ENCODE data around the gene PRRT3. TPM values are rescaled to one million over a fixed set of nuclear protein-coding genes. Genes with fewer than 3 reads are reported as not detected.
A peak's percentile ranks its signal among the peaks of the same experiment; 100 is the strongest.

PRRT3 gene
- 1 to 10 TPM; 1.0 to 2.0 TPM for polyA plus RNA-seq

GRCh38 chr3:9951962-9952805 is at the start of gene PRRT3:
Gene PRRT3, minus strand, starts transcription at chr3:9952408. Its CDS starts 2,293 bp downstream, at chr3:9950115.
- Histone ChIP-seq H3K9me3 (ENCODE audit: control insufficient read depth in 2 of 2, insufficient read depth in 1 of 2, low read depth in 1 of 2, low read length in 1 of 2) (no peaks in the 10 kb centered on the region), H3K27ac (ENCODE audit: low read depth in 2 of 2, low read length in 1 of 2) (no peak within 1 kb of the TSS), H3K27me3 (ENCODE audit: control insufficient read depth in 1 of 2, insufficient read depth in 2 of 2, low read length in 2 of 2) (no peaks in the 10 kb centered on the region), H3K4me3 (ENCODE audit: low read depth in 1 of 2, low read length in 2 of 2) (peak within 1 kb of the TSS; percentile 54 to 57), H3K4me1 (ENCODE audit: control insufficient read depth in 2 of 2, insufficient read depth in 2 of 2, low read length in 1 of 2) (peaks cover 5 to 9% of the 10 kb centered on the region in 2 donors), H3K36me3 (ENCODE audit: control insufficient read depth in 2 of 2, insufficient read depth in 2 of 2, low read length in 1 of 2) (peaks cover 0 to 2% of the 10 kb centered on the region in 2 donors)
- 2 to 4% methylated on average over 50 to 52 of the region's 52 CpGs for WGBS, 2 donors

GRCh38 chr3:10000686-10001085 is 48.5 kb upstream of the PRRT3 start:
- peaks cover 0 to 4% of the 10 kb centered on the region in 2 donors for H3K36me3 ChIP-seq (ENCODE audit: control insufficient read depth in 2 of 2, insufficient read depth in 2 of 2, low read length in 1 of 2)
- H3K9me3 ChIP-seq (ENCODE audit: control insufficient read depth in 2 of 2, insufficient read depth in 1 of 2, low read depth in 1 of 2, low read length in 1 of 2): no peaks in the 10 kb centered on the region
- H3K4me1 ChIP-seq (ENCODE audit: control insufficient read depth in 2 of 2, insufficient read depth in 2 of 2, low read length in 1 of 2): no peaks in the 10 kb centered on the region
- no peak overlapping the region for H3K4me3 ChIP-seq (ENCODE audit: low read depth in 1 of 2, low read length in 2 of 2)
- 94 to 96% methylated on average over 7 of the region's 7 CpGs for WGBS, 2 donors
- H3K27me3 ChIP-seq (ENCODE audit: control insufficient read depth in 1 of 2, insufficient read depth in 2 of 2, low read length in 2 of 2): no peaks in the 10 kb centered on the region
- H3K27ac ChIP-seq (ENCODE audit: low read depth in 2 of 2, low read length in 1 of 2): no peak overlapping the region

GRCh38 chr3:9994086-9994844 is 42.1 kb upstream of the PRRT3 start:
- Histone ChIP-seq H3K4me1 (ENCODE audit: control insufficient read depth in 2 of 2, insufficient read depth in 2 of 2, low read length in 1 of 2) (no peaks in the 10 kb centered on the region), H3K36me3 (ENCODE audit: control insufficient read depth in 2 of 2, insufficient read depth in 2 of 2, low read length in 1 of 2) (no peaks in the 10 kb centered on the region), H3K27me3 (ENCODE audit: control insufficient read depth in 1 of 2, insufficient read depth in 2 of 2, low read length in 2 of 2) (no peaks in the 10 kb centered on the region), H3K27ac (ENCODE audit: low read depth in 2 of 2, low read length in 1 of 2) (no peak overlapping the region), H3K4me3 (ENCODE audit: low read depth in 1 of 2, low read length in 2 of 2) (no peak overlapping the region), H3K9me3 (ENCODE audit: control insufficient read depth in 2 of 2, insufficient read depth in 1 of 2, low read depth in 1 of 2, low read length in 1 of 2) (no peaks in the 10 kb centered on the region)
- WGBS, 2 donors: 92 to 95% methylated on average over 10 of the region's 10 CpGs

GRCh38 chr3:9986230-9986725 is 34.1 kb upstream of the PRRT3 start:
- Histone ChIP-seq H3K36me3 (ENCODE audit: control insufficient read depth in 2 of 2, insufficient read depth in 2 of 2, low read length in 1 of 2) (peaks cover 0 to 3% of the 10 kb centered on the region in 2 donors), H3K4me3 (ENCODE audit: low read depth in 1 of 2, low read length in 2 of 2) (peak overlapping the region; percentile 89 to 94), H3K4me1 (ENCODE audit: control insufficient read depth in 2 of 2, insufficient read depth in 2 of 2, low read length in 1 of 2) (peaks cover 0 to 4% of the 10 kb centered on the region in 2 donors), H3K27me3 (ENCODE audit: control insufficient read depth in 1 of 2, insufficient read depth in 2 of 2, low read length in 2 of 2) (no peaks in the 10 kb centered on the region), H3K27ac (ENCODE audit: low read depth in 2 of 2, low read length in 1 of 2) (peak overlapping the region; percentile 52 to 86), H3K9me3 (ENCODE audit: control insufficient read depth in 2 of 2, insufficient read depth in 1 of 2, low read depth in 1 of 2, low read length in 1 of 2) (no peaks in the 10 kb centered on the region)
- 1% methylated on average over 17 of the region's 17 CpGs for whole genome bisulfite sequencing, 2 donors

GRCh38 chr3:9980251-9980650 is 28.0 kb upstream of the PRRT3 start:
- Histone ChIP-seq H3K36me3 (ENCODE audit: control insufficient read depth in 2 of 2, insufficient read depth in 2 of 2, low read length in 1 of 2) (peaks cover 2 to 3% of the 10 kb centered on the region in 2 donors), H3K4me1 (ENCODE audit: control insufficient read depth in 2 of 2, insufficient read depth in 2 of 2, low read length in 1 of 2) (peaks cover 0 to 4% of the 10 kb centered on the region in 2 donors), H3K27me3 (ENCODE audit: control insufficient read depth in 1 of 2, insufficient read depth in 2 of 2, low read length in 2 of 2) (no peaks in the 10 kb centered on the region), H3K4me3 (ENCODE audit: low read depth in 1 of 2, low read length in 2 of 2) (no peak overlapping the region), H3K27ac (ENCODE audit: low read depth in 2 of 2, low read length in 1 of 2) (no peak overlapping the region), H3K9me3 (ENCODE audit: control insufficient read depth in 2 of 2, insufficient read depth in 1 of 2, low read depth in 1 of 2, low read length in 1 of 2) (no peaks in the 10 kb centered on the region)
- WGBS, 2 donors: 93 to 98% methylated on average over 2 of the region's 2 CpGs

- no peak overlapping the region for H3K4me3 ChIP-seq (ENCODE audit: low read depth in 1 of 2, low read length in 2 of 2)
- peaks cover 0 to 4% of the 10 kb centered on the region in 2 donors for H3K4me1 ChIP-seq (ENCODE audit: control insufficient read depth in 2 of 2, insufficient read depth in 2 of 2, low read length in 1 of 2)
- H3K27ac ChIP-seq (ENCODE audit: low read depth in 2 of 2, low read length in 1 of 2): peak overlapping the region in 1 of 2 donors; percentile 48
- H3K27me3 ChIP-seq (ENCODE audit: control insufficient read depth in 1 of 2, insufficient read depth in 2 of 2, low read length in 2 of 2): no peaks in the 10 kb centered on the region
- 79 to 82% methylated on average over 8 of the region's 8 CpGs for WGBS, 2 donors
- no peaks in the 10 kb centered on the region for H3K9me3 ChIP-seq (ENCODE audit: control insufficient read depth in 2 of 2, insufficient read depth in 1 of 2, low read depth in 1 of 2, low read length in 1 of 2)
- peaks cover 0 to 4% of the 10 kb centered on the region in 2 donors for H3K36me3 ChIP-seq (ENCODE audit: control insufficient read depth in 2 of 2, insufficient read depth in 2 of 2, low read length in 1 of 2)
These were observed 26.6 kb upstream of the PRRT3 start for GRCh38 chr3:9978710-9979305.

GRCh38 chr3:9976721-9977709 is 24.8 kb upstream of the PRRT3 start:
- Histone ChIP-seq H3K9me3 (ENCODE audit: control insufficient read depth in 2 of 2, insufficient read depth in 1 of 2, low read depth in 1 of 2, low read length in 1 of 2) (no peaks in the 10 kb centered on the region), H3K27ac (ENCODE audit: low read depth in 2 of 2, low read length in 1 of 2) (peak overlapping the region; percentile 89 to 92), H3K36me3 (ENCODE audit: control insufficient read depth in 2 of 2, insufficient read depth in 2 of 2, low read length in 1 of 2) (peaks cover 0 to 4% of the 10 kb centered on the region in 2 donors), H3K4me1 (ENCODE audit: control insufficient read depth in 2 of 2, insufficient read depth in 2 of 2, low read length in 1 of 2) (no peaks in the 10 kb centered on the region), H3K27me3 (ENCODE audit: control insufficient read depth in 1 of 2, insufficient read depth in 2 of 2, low read length in 2 of 2) (no peaks in the 10 kb centered on the region), H3K4me3 (ENCODE audit: low read depth in 1 of 2, low read length in 2 of 2) (no peak overlapping the region)
- WGBS, 2 donors: 19 to 39% methylated on average over 7 of the region's 7 CpGs

GRCh38 chr3:9970020-9970652 is 17.9 kb upstream of the PRRT3 start:
- Histone ChIP-seq H3K4me3 (ENCODE audit: low read depth in 1 of 2, low read length in 2 of 2) (no peak overlapping the region), H3K27ac (ENCODE audit: low read depth in 2 of 2, low read length in 1 of 2) (peak overlapping the region; percentile 65 to 95), H3K9me3 (ENCODE audit: control insufficient read depth in 2 of 2, insufficient read depth in 1 of 2, low read depth in 1 of 2, low read length in 1 of 2) (no peaks in the 10 kb centered on the region), H3K4me1 (ENCODE audit: control insufficient read depth in 2 of 2, insufficient read depth in 2 of 2, low read length in 1 of 2) (no peaks in the 10 kb centered on the region), H3K27me3 (ENCODE audit: control insufficient read depth in 1 of 2, insufficient read depth in 2 of 2, low read length in 2 of 2) (no peaks in the 10 kb centered on the region), H3K36me3 (ENCODE audit: control insufficient read depth in 2 of 2, insufficient read depth in 2 of 2, low read length in 1 of 2) (peaks cover 2 to 6% of the 10 kb centered on the region in 2 donors)
- 52 to 64% methylated on average over 3 of the region's 3 CpGs for WGBS, 2 donors

Data from esophagus (tissue), 2 donors.